ENCODE measurements around the gene CACNB2.

DNA sequence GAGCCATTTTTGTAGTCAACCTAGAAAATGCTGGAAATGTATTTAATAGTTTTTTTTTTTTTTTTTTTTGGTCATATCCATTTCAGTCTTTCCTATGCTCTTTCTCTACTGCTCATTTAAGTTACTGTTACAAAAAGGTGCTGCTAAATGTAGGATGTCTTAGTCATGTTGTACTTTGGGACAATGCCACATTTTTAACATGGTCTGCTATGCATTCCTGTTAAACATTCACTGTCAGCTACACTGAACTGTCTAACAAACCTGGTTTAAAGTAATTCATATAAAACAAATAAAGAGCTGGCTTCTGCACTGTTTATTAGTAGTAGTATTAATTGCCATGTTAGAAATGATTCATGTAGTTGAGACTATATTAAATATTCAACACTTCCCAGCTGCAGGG lies 402.6 kb downstream of the CACNB2 start:
- TF ChIP-seq ZNF747 (CRISPR knock-in tag; IDR thresholded peaks at IDR 0.05; ENCODE audit: borderline replicate concordance) (no peak), ZNF317 (CRISPR knock-in tag; IDR thresholded peaks at IDR 0.05) (no peak), PCBP2 (optimal IDR thresholded peaks at IDR 0.05; ENCODE audit: low read depth, low read length, poor library complexity, severe bottlenecking) (no peak)
